HepG2 (cell line): Measurements from ENCODE around the gene CCDC148.

Source experiments
- HOXA7 ChIP-seq: sonication (generic); formaldehyde crosslinking; IDR thresholded peaks from 2 replicates; pipeline ENCODE4 v1.8.1; 2022; ENCODE audit warnings: mild to moderate bottlenecking, missing genetic modification reagents, moderate library complexity
- POLR2AphosphoS5 ChIP-seq: IDR thresholded peaks from 2 replicates; pipeline ENCODE4 v1.6.1; 2012; ENCODE audit warnings: low read depth, low read length
- TGIF2 ChIP-seq: IDR thresholded peaks from 2 replicates; pipeline ENCODE4 v1.6.1; 2016; ENCODE audit warnings: control low read depth, missing compliant biosample characterization
- ZC3H4 ChIP-seq: sonication (generic); formaldehyde crosslinking; IDR thresholded peaks from 2 replicates; pipeline ENCODE4 v1.4.0; 2020; ENCODE audit warnings: missing genetic modification reagents, borderline replicate concordance
- ZFAT ChIP-seq: sonication (generic); formaldehyde crosslinking; conservative IDR thresholded peaks from 2 replicates; pipeline ENCODE4 v1.8.1; 2023; ENCODE audit warnings: missing genetic modification reagents, inconsistent platforms
- ZFP41 ChIP-seq: sonication (generic); formaldehyde crosslinking; IDR thresholded peaks from 2 replicates; pipeline ENCODE4 v1.4.0; 2020; ENCODE audit warnings: mild to moderate bottlenecking, missing genetic modification reagents, borderline replicate concordance
- ZNF10 ChIP-seq: sonication (generic); formaldehyde crosslinking; IDR thresholded peaks from 2 replicates; pipeline ENCODE4 v1.4.0; 2020; ENCODE audit warnings: mild to moderate bottlenecking, low read depth, missing genetic modification reagents, borderline replicate concordance
- TF ChIP-seq, protein P1 (sequence below): IDR thresholded peaks from 2 replicates; pipeline ENCODE4 v1.6.1; 2012; ENCODE audit warnings: inconsistent platforms

DNA sequence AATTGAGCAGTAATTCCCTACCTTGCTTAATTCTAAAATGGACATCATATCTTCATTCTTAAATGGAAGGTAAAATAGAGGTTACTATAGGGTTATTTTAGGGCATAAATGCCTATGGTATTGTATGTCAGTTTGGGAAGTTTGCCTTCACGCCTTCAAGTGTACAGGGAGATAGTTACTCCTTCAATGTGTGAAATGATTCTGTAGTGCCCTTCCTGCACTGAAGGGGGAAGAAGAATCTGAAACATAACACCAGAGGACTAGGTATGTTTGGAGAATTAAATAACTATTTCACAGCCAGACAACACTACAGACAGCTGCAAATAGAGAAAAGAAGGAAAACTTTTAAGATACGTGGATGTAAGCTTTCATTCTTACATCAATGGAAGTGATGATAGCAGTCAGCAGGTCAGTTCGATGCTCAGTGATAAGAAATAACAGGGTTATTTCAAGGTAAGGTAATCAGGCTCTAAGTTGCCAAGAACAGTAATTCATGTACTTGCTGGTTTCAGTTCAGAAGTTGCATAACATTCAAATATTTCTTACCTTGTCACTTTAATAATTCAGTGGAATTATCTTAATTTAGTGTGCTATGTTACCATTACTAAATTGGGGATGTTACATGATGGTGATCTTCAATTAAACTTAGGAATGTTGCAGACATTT, 4.2 kb upstream of the CCDC148 start:
- TF ChIP-seq TGIF2 (CRISPR knock-in tag) (no peak), ZFP41 (CRISPR knock-in tag) (no peak), ZC3H4 (CRISPR knock-in tag) (no peak), POLR2AphosphoS5 (no peak), ZFAT (CRISPR knock-in tag) (no peak), HOXA7 (CRISPR knock-in tag) (no peak), ZNF10 (no peak)
- TF ChIP-seq, protein P1, sequence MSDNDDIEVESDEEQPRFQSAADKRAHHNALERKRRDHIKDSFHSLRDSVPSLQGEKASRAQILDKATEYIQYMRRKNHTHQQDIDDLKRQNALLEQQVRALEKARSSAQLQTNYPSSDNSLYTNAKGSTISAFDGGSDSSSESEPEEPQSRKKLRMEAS: no peak
